Stimulated activated CD8-positive, alpha-beta memory T cell treated with anti-CD3 and anti-CD28 coated beads, Interleukin-15, amount 100 ng/mL, for 24 hours (primary cell): ENCODE data around the gene AQP6.

Source experiments
- DNase-seq: peaks from one replicate; pipeline ENCODE4 v3.0.0-alpha.2; 2020; ENCODE audit warnings: low read depth

AQP6 gene

DNA sequence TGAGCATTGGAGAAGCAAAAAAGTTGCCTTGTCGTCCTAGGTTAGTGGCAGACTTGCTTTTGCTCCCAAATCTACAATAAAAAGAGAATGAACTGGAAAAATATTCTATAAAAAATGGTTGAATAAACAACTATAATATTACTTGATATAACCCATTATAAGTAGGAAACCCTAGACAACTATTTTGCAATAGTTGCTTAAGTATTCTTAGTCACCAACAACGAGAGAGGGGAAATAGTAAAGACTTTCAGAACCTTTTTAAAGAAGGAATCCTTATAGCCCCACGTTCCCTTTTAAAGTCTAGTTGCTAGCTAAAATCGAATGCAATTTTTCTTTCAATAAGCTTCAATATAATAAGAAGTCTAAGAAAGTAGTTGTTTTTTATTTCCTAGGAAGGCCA is 17.5 kb downstream of the AQP6 start:
- no peak for DNase-seq

DNA sequence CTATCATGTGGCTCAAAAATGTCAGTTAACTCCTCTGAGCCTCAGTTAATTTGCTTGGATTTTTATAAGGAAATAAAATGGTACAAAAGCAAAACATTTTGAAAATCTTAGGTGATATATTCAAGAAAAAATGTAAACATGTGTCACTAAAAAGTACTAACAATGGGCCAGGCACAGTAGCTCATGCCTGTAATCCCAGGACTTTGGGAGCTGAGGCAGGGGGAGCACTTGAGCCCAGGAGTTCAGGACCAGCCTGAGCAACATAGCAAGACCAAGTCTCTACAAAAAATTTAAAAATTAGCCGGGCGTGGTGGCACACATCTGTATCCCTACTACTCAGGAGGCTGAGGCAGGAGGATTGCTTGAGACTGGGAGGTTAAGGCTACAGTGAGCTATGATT is 25.7 kb downstream of the AQP6 start:
- no peak for DNase-seq

DNA sequence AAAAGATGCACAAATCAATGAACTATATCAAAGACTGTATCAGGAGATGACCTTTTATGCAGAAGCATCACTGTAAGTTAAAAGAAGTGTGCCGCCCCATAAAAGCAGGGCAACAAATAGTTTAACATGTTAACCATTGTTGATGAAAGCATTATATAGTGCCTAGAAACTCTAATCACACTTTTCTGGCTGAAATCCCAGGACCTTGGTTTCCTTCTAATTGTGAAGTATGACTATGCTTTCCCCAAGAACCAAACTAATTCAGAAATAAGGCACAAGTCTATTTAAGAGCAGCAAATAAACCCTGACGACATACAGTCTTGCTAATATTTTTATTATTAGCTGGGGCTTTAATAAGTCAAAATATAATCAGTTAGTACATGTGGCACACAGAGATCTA is 30.8 kb downstream of the AQP6 start:
- no peak for DNase-seq

DNA sequence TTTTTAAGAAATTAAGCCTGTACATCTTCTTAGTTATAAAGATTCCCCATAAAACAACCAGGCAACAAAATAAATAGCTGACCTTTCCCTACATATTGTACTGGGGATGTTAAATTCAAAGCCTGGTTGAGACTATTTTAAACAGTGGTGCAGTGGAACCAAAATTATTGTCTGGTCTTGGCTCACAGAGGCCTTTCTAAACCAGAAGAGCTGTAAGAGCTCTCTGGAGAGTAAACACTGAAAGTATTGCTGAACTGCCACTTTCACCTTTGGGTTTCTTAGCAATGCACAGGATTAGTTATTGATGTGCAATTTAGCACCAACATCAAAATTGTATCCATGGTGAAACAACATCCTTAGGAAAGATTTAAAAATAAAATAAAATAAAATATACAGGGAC is 31.9 kb downstream of the AQP6 start:
- DNase-seq: no peak

DNA sequence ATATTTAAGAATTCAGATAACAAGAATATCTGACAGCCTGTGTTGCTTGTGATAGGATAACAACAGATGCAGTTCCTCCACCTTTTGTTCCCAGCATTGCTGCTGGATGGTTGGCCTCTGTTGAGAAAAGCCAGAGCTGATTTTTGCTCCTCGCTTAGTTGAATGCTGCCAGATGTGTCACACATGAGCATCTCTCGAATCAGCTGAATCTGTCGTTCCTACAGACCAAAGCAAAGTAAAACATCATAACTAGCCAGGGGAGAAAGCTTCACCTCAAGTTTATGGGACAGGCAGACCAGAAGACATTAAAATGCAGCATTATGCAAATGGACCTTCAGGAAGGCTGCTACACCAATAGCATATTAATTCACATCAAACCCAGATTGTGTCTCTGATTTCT is 32.4 kb downstream of the AQP6 start:
- no peak for DNase-seq

DNA sequence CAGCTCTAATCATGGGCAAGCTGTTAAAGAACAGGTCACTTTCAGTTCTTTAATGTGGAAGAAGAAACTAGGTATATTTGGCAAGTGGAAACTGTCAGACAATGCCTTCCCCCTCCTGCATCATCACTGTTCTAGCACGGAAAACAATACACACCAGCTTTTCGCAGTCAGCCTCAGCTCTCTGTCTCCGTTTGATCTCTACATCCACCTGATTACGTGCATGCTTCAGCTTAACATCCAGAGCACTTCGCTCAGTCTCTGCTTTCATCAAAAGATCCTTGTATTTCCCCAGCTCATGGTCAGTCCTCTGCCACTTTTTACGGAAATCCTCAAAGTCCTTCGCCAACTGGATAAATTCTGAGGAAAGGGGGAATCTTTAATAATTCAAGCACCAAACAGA is 33.5 kb downstream of the AQP6 start:
- DNase-seq: no peak

DNA sequence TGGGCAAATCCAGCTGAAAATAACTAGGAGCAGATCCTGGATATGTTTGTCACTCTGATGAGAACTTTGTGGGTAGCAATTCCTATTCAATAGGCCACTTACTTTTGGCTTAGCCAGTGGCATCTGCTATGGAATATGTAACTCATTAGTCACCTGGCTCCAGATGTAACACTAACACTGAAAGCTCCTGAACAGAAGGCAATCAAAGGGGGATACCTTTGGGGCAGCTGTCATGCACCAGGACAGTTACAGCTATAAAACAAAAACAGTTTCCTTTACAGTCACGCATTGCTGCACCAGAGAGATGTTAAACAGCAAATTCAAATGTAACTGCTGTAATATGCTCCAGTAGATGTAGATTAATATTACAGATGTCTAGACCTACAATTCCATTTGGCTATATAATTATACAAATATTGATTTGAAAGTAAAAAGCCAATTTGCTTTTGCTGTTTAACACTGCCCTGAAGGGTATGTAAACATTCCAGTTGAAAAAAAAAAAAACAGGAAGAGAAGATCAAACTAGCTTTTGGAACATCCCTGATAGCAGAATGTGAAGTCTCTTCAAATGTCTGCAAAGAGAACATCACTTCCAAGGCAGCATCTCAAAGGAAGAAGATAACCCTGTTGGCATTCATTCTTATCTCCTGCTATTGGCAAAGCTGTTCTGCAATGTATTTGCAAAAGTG is 34.2 kb downstream of the AQP6 start:
- DNase-seq: no peak

DNA sequence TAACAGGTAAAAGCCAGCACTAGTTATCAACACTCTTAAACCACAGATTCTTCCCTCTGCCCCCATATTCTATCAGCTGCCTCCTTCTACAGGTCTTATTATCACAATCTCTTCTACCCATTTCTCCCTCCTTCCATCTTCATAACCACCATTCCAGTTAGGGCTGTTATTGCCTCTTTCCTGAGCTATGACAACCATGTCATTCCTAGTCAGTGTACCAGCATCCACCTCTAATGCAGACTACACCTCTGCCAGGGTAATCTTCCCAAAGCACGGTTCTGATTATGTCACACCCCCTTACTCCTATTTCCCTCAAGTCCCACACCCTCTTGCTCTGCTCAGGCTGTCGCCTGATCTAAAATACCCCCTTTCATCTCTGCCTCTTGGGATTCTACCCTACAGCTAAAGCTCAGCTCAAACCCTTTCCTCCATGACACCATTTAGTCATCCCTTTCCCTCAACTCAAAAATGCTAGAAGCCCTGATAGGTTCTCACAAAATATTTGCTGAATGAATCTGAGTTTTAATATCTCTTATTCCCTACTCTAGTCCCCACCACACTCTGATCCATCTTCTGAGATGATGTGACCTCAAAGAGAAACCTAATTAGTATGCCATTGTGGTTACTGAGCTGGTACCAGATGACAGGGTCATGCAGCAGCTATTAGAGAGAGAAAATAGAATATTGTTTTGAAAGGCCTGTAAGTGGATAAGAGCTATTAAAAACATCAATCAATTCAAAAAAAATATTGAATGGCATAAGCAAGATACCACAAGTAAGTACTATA is 40.8 kb downstream of the AQP6 start:
- DNase-seq: no peak

DNA sequence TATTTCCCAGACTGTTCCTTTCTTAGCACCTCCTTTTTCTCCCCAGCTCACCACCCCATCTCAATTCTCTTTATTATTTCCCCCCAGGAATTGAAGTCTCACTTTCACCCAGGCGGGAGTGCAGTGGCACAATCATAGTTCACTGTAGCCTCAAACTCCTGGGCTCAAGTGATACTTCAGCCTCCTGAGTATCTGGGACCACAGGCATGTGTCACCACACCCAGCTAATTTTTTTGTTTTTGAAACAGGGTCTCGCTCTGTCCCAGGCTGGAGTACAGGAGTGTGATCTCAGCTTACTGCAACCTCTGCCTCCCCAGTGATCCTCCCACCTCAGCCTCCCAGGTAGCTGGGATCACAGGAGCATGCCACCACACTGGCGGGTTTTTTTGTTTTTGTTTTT is 41.6 kb downstream of the AQP6 start:
- no peak for DNase-seq

DNA sequence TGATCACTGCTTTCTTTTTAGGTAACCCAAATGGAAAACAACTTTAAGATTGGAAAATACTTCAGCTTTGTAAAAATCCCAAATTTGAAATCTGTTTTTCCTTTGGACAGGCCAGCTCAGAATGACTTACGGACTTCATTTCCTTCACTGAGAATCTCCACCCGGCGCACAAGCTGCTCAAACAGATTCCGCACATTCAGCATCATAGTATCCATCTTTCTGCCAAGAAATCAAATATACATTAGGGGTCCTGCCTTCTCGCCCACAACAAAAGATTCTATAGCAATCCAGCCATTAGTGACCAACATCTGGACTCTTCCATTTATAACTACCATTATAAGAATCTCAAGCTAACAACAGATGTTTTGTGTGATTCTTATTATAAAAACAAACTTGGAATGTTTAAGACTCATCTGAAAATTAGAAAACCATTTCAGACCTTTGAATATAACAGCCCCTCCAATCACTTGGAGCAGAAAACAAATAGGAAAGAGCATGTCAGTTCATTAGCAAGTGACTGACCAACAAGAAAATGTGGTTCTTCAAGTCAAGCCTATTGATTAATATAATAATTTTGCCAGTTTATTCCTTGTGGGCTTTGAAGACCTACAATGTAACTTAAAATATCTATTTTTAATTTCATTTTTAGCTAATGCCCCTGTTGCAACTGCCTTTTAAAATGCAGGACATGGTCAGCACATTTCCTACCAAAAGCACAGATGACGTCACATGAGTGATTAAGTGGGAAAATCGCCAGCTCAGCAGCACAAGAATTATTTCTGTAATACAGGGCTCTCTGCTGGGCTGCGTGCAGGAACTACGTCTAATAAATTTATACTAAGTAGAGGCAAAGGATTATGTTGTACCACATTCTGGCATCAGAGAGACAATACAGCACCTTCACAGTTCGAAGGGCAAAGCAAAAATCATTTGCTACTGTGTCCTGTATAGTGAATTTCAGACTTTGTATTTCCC is 44.0 kb downstream of the AQP6 start:
- DNase-seq: no peak

DNA sequence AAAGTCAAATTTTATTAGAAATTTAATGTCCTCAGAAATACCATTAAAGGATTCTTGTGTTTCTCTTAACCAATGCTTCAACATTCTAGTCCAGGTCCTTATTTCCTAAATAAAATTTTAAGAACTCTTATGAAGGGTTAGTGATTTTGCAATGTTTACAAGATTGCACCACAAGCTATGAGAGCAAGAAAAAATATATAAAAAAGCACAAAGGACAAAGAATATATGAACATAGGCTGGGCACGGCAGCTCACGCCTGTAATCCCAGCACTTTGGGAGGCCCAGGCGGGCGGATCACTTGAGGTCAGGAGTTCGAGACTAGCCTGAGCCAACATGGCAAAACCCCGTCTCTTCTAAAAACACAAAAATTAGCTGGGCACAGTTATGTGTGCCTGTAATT is 44.9 kb downstream of the AQP6 start:
- DNase-seq: no peak

DNA sequence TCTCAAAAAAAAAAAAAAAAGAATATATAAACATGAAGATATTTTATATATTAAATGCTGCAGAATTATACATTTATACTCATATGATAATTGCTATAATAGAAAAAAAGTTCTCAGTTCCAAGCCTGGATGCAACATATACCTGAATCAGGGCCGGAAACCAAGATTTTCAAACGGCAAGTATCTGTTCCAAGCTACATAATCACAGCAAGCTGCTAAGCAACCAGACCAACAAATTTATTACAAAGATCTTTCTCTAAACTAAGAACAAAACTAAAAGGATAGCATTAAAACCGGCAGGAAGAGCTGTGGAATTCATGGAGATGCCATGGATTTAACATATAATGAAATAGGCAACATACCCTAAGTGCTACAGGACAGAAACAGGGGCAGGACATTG is 45.4 kb downstream of the AQP6 start:
- DNase-seq: no peak

DNA sequence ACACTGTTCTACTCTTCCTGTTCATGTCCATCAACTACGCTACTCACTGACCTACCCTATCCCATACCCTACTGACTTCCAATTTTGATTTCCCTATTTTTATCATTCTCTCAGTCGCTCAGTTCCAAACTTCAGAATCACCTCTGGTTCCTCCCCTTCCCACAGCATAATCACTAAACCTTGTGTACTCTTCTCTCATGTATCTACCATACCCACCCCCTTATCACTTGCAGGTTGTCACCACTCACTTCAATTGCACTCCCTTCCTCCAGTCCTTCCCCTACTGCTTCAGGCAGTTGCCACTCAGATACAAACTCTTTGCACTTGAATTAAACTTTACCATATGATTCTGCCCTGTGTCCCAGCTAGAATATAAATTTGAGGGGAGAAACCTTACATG is 46.2 kb downstream of the AQP6 start:
- no peak for DNase-seq

DNA sequence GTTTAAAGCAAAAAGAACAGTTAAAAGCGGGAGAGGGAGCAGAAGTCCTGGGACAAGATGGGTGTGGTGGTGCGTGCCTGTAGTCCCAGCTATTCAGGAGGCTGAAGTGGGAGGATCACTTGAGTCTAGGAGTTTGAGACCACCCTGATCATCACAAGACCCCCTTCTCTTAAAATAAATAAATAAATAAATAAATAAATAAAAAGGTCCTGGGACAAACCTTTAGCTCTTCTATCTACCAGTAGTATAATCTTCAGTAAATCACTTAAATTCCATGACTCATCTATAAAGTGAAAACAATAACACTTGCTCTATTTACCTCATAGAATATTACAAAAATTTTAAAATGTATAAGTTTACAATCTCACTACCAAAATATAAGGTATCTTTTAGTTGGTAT is 46.8 kb downstream of the AQP6 start:
- DNase-seq: no peak

DNA sequence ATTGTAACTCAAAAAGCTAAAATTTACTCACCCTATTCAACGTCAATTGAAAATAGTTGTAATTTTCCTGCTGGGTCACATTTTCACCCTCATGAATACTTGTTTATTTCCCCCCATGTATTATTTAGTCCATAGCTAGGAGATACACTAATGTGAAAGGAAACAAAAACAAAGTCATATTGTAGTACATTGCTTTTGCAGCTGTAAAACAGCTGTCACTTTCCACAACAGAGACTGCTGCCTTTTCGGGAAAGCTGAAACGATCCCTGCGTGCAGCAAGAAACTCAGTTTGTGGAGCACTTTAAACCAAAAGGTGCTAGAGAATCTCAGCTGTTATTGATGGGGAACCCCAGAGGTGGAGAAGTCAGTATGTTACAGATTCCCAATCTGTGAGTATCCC is 48.3 kb downstream of the AQP6 start:
- no peak for DNase-seq

DNA sequence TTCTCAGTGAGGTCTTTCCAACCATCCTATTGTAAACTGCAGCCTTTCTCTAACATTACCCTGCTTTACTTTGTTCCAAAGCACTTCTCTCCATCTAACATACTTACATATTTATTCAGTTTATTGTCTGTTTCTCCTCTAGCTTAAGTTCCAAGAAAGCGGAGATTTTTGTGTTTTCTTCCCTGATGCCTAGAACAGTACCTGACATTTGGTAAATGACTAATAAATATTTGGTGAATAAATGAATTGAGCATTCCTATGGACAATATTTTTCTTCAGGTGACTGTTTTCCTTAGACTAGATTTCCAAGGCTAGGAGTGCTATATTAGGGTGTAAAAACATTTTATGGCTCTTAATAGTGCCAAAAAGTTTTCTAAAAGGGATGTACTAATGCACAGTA is 50.2 kb downstream of the AQP6 start:
- no peak for DNase-seq

DNA sequence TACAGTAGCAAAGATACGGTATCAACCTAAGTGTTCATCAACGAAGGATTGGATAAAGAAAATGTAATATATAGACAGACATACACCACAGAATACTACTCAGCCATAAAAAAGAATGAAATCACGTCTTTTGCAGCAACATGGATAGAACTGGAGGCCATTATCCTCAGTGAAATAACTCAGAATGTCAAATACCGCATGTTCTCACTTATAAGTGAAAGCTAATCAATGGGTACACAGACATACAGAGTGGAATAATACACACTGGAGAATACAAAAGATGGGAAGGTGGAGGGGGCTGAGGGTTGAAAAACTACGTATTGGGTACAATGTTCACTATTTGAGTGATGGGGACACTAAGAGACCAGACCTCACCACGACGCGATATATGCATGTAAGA is 51.5 kb downstream of the AQP6 start:
- no peak for DNase-seq

DNA sequence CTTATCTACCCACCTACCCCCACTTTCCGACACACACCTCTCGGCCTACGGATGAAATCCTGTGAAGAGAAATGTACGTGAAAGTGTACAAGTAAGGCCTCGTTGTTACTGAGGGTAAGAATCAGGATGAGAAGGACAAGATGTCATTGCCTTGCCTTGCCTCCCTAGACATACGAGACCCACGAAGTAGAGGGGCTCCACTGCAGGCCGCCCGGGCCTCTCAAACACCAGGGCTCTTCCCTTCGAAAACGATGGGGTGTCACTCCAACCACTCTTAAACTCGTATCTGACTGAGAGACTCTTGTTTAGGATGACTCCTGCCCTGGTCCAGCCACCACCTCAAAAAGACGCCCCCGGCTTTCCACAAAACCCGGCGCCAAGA is 52.0 kb downstream of the AQP6 start:
- no peak for DNase-seq

DNA sequence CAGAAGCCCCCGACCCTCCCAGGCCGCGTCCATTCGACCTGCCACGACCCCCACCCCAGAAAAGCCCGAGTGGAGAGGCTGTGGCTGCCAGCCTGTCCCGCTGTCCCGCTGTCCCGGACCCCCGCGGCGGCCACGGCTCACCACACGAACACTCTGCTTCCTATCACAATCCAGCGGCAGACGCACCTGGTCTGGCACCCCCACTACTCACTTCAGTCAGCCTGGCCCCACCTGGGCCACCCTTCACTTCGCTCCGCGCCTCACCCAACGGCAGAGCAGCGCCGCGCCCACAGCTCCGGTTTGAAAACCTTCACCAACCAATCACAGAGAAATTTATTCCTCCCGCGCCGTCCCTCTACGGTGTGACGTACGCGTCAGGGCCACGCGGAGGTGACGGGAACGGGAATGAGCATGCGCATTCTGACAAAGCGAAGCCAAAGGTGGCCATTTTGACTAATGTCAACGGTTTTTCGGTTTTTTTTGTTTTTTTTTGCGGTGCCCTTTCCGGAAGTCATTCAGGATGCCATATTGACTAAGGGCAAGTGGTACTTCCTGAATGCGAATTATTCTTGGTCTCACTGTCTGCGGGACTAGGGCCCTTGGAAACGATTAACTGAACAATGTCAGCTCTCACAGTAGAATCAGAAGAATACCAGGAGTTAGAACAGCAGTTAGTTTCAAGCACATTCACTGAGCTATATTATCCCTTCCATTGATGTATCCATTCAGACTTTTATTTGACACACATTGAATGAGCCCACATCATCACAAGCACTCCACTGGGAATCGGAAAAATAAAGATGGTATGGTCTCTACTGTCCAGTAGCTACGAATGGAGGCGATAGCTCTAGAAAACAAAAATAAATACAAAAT is 52.7 kb downstream of the AQP6 start, which contains the start of gene RACGAP1:
Gene RACGAP1, minus strand, starts transcription at position 308 of the 873 bp plus-strand sequence. CDS start 8,779 bp downstream, outside the sequence.
- peak; percentile 77 for DNase-seq

DNA sequence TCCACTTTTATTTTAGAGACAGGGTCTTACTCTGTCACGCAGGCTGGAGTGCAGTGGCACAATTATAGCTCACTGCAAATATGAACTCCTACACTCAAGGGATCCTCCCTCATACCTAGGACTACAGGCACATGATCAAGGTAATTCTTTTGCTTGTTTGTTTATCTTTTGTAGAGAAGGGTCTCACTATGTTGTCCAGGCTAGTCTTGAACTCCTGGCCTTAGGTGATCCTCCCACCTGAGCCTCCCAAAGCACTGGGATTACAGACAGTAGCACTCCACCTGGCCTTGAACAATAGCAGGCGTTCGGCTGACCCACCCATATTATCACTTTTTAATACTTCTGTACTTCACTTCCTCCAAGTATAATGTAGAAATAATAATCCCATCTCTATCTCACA is 53.9 kb downstream of the AQP6 start:
- no peak for DNase-seq
